Cardiac fibroblast (primary cell): Measurements from ENCODE around the gene METTL14.

Experiments used
- DNase-seq, 2 donors: peaks; one replicate each; pipeline versions ENCODE4 v3.0.0 to v3.0.0-alpha.2; 2010; ENCODE audit warnings: low read depth in 2 of 2
- H3K4me3 ChIP-seq, 2 donors: replicated peaks in 1 of 2; 1 replicate in 1 of 2; 2 replicates in 1 of 2; pipeline ENCODE4 v1.5.1; 2011; ENCODE audit warnings: low read depth in 2 of 2, low read length in 2 of 2, mild to moderate bottlenecking in 2 of 2, moderate library complexity in 1 of 2
- TF ChIP-seq, protein P1 (sequence below): IDR thresholded peaks from one replicate; pipeline ENCODE4 v1.5.1; 2011; ENCODE audit warnings: low read depth, mild to moderate bottlenecking, low read length, inconsistent platforms

Gene METTL14

DNA sequence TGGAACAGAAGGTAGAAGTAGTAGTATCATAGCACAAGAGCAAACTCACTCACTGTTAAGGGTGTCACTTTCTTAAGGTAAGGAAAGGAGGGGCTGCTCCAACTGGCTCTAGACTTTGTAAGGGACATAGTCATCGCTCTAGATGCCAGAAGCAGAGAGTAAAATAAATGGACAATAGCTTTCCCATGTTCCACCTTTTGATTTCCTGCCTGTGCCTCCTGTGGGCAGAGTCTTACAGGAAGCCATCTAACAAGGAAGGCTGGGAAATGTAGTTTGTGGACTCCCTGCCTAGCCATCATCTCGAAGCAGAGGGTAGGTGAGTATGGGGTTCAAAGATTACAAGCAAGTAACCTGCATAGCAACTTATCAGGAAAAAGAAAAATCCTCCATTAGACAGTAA is 1.7 kb upstream of the METTL14 start:
- DNase-seq: peak; percentile 7 to 11
- TF ChIP-seq, protein P1, sequence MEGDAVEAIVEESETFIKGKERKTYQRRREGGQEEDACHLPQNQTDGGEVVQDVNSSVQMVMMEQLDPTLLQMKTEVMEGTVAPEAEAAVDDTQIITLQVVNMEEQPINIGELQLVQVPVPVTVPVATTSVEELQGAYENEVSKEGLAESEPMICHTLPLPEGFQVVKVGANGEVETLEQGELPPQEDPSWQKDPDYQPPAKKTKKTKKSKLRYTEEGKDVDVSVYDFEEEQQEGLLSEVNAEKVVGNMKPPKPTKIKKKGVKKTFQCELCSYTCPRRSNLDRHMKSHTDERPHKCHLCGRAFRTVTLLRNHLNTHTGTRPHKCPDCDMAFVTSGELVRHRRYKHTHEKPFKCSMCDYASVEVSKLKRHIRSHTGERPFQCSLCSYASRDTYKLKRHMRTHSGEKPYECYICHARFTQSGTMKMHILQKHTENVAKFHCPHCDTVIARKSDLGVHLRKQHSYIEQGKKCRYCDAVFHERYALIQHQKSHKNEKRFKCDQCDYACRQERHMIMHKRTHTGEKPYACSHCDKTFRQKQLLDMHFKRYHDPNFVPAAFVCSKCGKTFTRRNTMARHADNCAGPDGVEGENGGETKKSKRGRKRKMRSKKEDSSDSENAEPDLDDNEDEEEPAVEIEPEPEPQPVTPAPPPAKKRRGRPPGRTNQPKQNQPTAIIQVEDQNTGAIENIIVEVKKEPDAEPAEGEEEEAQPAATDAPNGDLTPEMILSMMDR: no peak
- H3K4me3 ChIP-seq: no peak overlapping the region

- DNase-seq: no peak
- no peak overlapping the region for H3K4me3 ChIP-seq
- TF ChIP-seq, protein P1: no peak
Observed at GRCh38 chr4:118703118-118703517, 17.9 kb downstream of the METTL14 start.

DNA sequence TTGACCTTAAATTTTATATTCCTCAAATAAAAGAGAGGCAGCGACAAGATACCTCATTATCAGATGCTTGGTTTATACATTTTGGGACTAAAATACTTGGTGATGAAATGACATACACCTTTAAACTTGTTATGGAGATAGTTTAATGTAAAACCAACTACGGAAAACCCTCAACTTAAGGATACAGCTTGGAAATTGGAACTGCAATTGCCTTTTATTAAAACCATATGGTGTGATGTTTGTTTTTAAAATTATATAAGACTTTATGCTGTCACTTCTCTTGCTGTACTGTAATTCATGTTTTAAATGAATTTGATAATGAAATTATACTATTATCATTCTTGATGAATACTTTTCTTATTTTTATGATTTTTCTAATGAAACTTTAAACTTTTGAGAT is 25.9 kb downstream of the METTL14 start:
- H3K4me3 ChIP-seq: no peak overlapping the region
- no peak for DNase-seq
- TF ChIP-seq, protein P1: no peak

DNA sequence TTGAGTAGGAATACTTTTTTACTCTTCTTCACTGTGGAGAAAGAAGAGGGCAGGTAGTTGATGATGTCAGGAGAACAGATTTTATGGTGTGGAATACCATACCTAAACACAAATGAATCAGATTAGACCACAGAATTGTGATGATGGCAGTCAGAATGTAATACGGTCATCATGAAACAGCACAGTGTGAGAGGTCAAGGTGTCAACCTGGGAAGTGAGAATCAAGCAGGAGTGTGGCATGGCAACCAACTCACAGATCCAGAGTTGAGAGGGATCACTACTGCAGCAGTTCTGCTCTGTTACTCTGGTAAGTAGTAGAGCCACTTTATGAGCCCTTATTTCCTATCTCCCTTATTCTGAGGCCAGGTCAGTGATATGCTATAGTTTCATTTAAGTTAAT is 27.7 kb downstream of the METTL14 start:
- no peak overlapping the region for H3K4me3 ChIP-seq
- TF ChIP-seq, protein P1: no peak
- peak in 1 of 2 donors; percentile 30 for DNase-seq

DNA sequence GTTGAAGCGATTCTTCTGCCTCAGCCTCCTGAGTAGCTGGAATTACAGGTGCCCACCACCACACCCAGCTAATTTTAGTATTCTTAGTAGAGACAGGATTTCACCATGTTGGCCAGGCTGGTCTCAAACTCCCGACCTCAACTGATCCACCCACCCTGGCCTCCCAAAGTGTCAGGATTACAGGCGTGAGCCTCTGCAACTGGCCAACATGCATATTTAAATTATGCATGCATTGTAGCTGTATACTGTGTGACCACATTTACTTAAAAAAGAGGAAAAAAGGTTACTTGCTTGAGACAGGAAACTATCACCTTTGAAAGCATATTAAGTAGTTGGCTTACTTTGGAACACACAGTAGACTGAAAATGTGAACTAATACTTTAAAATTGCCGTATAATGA is 29.5 kb downstream of the METTL14 start:
- no peak for DNase-seq
- no peak overlapping the region for H3K4me3 ChIP-seq
- TF ChIP-seq, protein P1: no peak

GRCh38 chr4:118716304-118716703 is 31.1 kb downstream of the METTL14 start:
- TF ChIP-seq, protein P1: no peak
- no peak overlapping the region for H3K4me3 ChIP-seq
- DNase-seq: no peak

GRCh38 chr4:118718511-118719170 is 33.4 kb downstream of the METTL14 start:
- TF ChIP-seq, protein P1: no peak
- H3K4me3 ChIP-seq: no peak overlapping the region
- DNase-seq: no peak
